Adrenal gland (tissue), 5 donors: ENCODE results near the gene AGPAT4.

Experiments
- CTCF ChIP-seq, 6 experiments: fragments of 450-650 bp in 4 of 6; fragments of 200-600 bp in 2 of 6; sonication (generic) in 1 of 6; IDR thresholded peaks; 1 replicate in 5 of 6; 2 replicates in 1 of 6; pipeline versions ENCODE4 v1.5.1 to v1.8.0; 2016 to 2021; ENCODE audit warnings: antibody characterized with exemption in 6 of 6, mild to moderate bottlenecking in 2 of 6, moderate library complexity in 1 of 6
- POLR2A ChIP-seq, 2 donors: fragments of 450-650 bp; IDR thresholded peaks; one replicate each; pipeline ENCODE4 v1.6.1; 2017; ENCODE audit warnings: antibody characterized with exemption in 2 of 2, mild to moderate bottlenecking in 2 of 2, moderate library complexity in 1 of 2
- donor health status: DM: no; HTN: no; CAD: no.

DNA sequence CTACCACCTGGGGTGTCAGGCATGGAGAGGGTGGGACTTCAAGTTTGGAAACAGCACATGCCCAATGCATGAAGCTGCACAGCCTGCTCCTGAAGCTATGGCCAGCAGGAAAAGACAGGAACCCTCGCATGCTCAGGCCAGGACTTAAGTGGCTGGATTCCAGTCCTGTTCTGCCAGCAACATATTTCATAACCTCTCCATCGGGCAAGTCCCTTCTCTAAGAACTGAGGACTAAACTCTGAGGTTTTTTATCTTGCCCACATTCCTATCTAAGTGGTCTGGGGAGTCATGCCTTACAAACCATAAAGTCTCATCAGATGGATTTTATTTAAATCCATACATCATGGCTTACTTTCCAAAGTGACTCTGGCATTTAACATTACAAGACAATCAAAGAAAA is 27.5 kb upstream of the AGPAT4 start:
- TF ChIP-seq CTCF (IDR thresholded peaks at IDR 0.05) (no peak), POLR2A (IDR thresholded peaks at IDR 0.05) (no peak)
